ENCODE measurements around the gene CDK5RAP2. TPM values are rescaled to one million over a fixed set of nuclear protein-coding genes. Genes with fewer than 3 reads are reported as not detected.

CDK5RAP2 gene
- total and polyA plus RNA-seq, 10 of the 15 experiments (the other 5 are each of a cell fraction or from before 2014, with no cell fraction given), result 16.2 to 53.5 (median 34.5) TPM

GRCh38 chr9:120616966-120617935 lies 37.3 kb upstream of the CDK5RAP2 start:
- ATAC-seq (no peak), FAIRE-seq (no peak), DNase-seq (ENCODE audit: low read depth, low spot score) (no peak)
- Histone ChIP-seq H3K27ac (ENCODE audit: control insufficient read depth, insufficient read depth) (no peak overlapping the region), H3K4me3 (no peak overlapping the region), H3K4me2 (ENCODE audit: control insufficient read depth, insufficient read depth) (no peak overlapping the region), H3K9me3 (replicated peaks; ENCODE audit: control insufficient read depth, insufficient read depth, low read length) (no peaks in the 10 kb centered on the region), H3K4me1 (ENCODE audit: control insufficient read depth, insufficient read depth, low read length) (no peaks in the 10 kb centered on the region), H3K9ac (ENCODE audit: control insufficient read depth, insufficient read depth, low read length) (no peak overlapping the region), H4K20me1 (ENCODE audit: control insufficient read depth, insufficient read depth) (no peaks in the 10 kb centered on the region), H3K36me3 (ENCODE audit: control insufficient read depth in 2 of 2, insufficient read depth in 2 of 2, low read length in 1 of 2) (no peaks in the 10 kb centered on the region), H3K27me3 (replicated peaks in 1 of 2; ENCODE audit: control insufficient read depth in 2 of 2, insufficient read depth in 2 of 2, low read length in 1 of 2) (no peaks in the 10 kb centered on the region), H3K79me2 (ENCODE audit: control insufficient read depth, insufficient read depth, low read length) (no peaks in the 10 kb centered on the region), H2AFZ (ENCODE audit: control insufficient read depth, low read depth, low read length) (no peak overlapping the region)
- ChIA-PET RAD21 (ENCODE audit: unreplicated experiment) (no interaction called here), SMC1A (ENCODE audit: uncharacterized antibody, unreplicated experiment) (no interaction called here), POLR2A (no interaction called here), CTCF (interaction anchor here (0.5 to 2.0 kb wide), 4 partner anchors 11 to 61 kb away, joined by 3 to 9 read pairs (median 4); no protein-coding TSS in a partner anchor)
- TF ChIP-seq KAT2A (conservative IDR thresholded peaks at IDR 0.05; ENCODE audit: control insufficient read depth, low read depth, low read length), result no peak
- TF ChIP-seq HCFC1 (IDR thresholded peaks at IDR 0.05; ENCODE audit: low read length), result no peak
- in situ Hi-C loops (cut with MboI) (no loop called here), intact Hi-C loops (cut with micrococcal nuclease; ENCODE audit: unreplicated experiment) (loop anchor here (5.0 kb wide), 2 partner anchors 95 to 445 kb away; partner anchors contain the start of gene MEGF9)
- BruUV-seq (replicated peaks), result no TSS peak

GRCh38 chr9:120612218-120612617 lies 32.3 kb upstream of the CDK5RAP2 start:
- POLR2A ChIA-PET, result no interaction called here

More at GRCh38 chr9:120612218-120612617, 32.3 kb upstream of the CDK5RAP2 start:
- in situ Hi-C loops (cut with MboI), result no loop called here
- Histone ChIP-seq H3K4me1 (ENCODE audit: control insufficient read depth, insufficient read depth, low read length) (no peaks in the 10 kb centered on the region), H3K36me3 (ENCODE audit: control insufficient read depth in 2 of 2, insufficient read depth in 2 of 2, low read length in 1 of 2) (no peaks in the 10 kb centered on the region), H3K27me3 (replicated peaks in 1 of 2; ENCODE audit: control insufficient read depth in 2 of 2, insufficient read depth in 2 of 2, low read length in 1 of 2) (no peaks in the 10 kb centered on the region), H3K4me2 (ENCODE audit: control insufficient read depth, insufficient read depth) (no peak overlapping the region), H3K4me3 (no peak overlapping the region), H3K9me3 (replicated peaks; ENCODE audit: control insufficient read depth, insufficient read depth, low read length) (no peaks in the 10 kb centered on the region), H2AFZ (ENCODE audit: control insufficient read depth, low read depth, low read length) (no peak overlapping the region), H3K9ac (ENCODE audit: control insufficient read depth, insufficient read depth, low read length) (no peak overlapping the region), H4K20me1 (ENCODE audit: control insufficient read depth, insufficient read depth) (no peaks in the 10 kb centered on the region), H3K27ac (ENCODE audit: control insufficient read depth, insufficient read depth) (no peak overlapping the region), H3K79me2 (ENCODE audit: control insufficient read depth, insufficient read depth, low read length) (no peaks in the 10 kb centered on the region)
- ChIA-PET SMC1A (ENCODE audit: uncharacterized antibody, unreplicated experiment) (interaction anchor here (0.6 to 1.6 kb wide), 2 partner anchors 113 to 1678 kb away, joined by 3 read pairs; no protein-coding TSS in a partner anchor), CTCF (interaction anchor here (1.2 kb wide), 1 partner anchor 8 kb away, joined by 6 read pairs; no protein-coding TSS in a partner anchor), RAD21 (ENCODE audit: unreplicated experiment) (no interaction called here)
- DNase-seq (ENCODE audit: low read depth, low spot score) (no peak), ATAC-seq (no peak), FAIRE-seq (no peak)
- TF ChIP-seq CTCF (IDR thresholded peaks at IDR 0.05 in 2 of 3, conservative IDR thresholded peaks at IDR 0.05 in 1 of 3; ENCODE audit: control insufficient read depth in 2 of 3, extremely low read depth in 1 of 3, insufficient read depth in 1 of 3, low read depth in 3 of 3, low read length in 3 of 3) (peak in 2 of 3 experiments; percentile 7 to 17; a peak in 3 of 6 replicates), NFXL1 (IDR thresholded peaks at IDR 0.05; ENCODE audit: borderline replicate concordance) (no peak), EGR1 (IDR thresholded peaks at IDR 0.05; ENCODE audit: borderline replicate concordance in 1 of 2, low read depth in 2 of 2, low read length in 2 of 2) (no peak), RAD21 (IDR thresholded peaks at IDR 0.05; ENCODE audit: insufficient read depth, low read depth, low read length) (peak; percentile 29; the same call in 1 of the 2 replicates)
- intact Hi-C loops (cut with micrococcal nuclease; ENCODE audit: unreplicated experiment), result no loop called here
- WGBS (ENCODE audit: insufficient coverage, insufficient replicate concordance, low lambda C conversion rate, missing lambda C conversion rate), result 50% methylated on average over 1 of the region's 1 CpG
- BruUV-seq (replicated peaks), result no TSS peak
